Endothelial cell of hepatic sinusoid (primary cell): ENCODE data around the gene THAP3.

ENCODE experiments used
- in situ Hi-C: cut with HindIII; loops from 2 replicates; pipeline ENCODE4 v1.10.0; 2017; ENCODE audit warnings: low sequenced_read_pairs

The THAP3 gene, protein sequence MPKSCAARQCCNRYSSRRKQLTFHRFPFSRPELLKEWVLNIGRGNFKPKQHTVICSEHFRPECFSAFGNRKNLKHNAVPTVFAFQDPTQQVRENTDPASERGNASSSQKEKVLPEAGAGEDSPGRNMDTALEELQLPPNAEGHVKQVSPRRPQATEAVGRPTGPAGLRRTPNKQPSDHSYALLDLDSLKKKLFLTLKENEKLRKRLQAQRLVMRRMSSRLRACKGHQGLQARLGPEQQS

DNA sequence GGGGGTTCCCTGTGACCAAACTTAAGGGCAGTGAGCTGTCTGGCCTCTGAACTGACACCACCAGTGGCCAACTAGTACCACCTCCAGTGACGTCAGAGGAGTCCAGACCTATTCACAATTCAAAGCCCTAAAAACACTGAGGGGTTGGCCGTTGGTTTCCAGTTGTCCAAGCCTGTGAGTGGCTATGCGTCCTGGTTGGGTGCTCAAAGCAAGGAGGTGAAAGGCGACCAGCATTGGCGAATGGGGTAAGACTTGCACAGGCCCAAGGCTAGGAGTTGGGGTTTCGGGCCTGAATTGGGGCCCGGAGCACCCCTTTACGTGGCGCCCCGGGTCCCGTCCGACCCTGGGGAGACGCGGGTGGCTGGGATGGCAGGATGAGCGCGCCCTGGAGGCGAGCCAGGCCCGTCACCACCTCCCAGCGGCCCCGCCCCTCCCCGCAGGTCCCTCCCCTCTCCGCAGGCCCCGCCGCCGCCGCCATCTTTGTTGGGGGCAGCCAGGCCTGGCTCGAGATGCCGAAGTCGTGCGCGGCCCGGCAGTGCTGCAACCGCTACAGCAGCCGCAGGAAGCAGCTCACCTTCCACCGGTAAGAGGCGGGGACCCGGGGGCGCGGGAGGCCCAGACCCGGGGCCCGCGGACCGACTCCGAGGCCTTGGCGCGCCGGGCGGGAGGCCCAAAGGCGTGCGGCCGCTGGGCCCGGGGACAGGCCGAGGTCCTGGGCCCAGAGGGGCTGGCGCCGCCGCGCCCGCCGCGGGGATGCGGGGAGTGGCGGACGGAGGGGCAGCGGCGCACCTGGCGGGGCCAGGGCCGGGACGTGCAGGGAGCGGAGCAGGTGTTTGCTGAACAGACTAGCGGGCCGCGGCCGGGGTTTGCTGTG, at the start of gene THAP3:
TSS of gene THAP3 (plus strand) at position 159 of the 874 bp plus-strand sequence. CDS start at position 510, 351 bp downstream.
- in situ Hi-C loops: no loop called here

- in situ Hi-C loops: no loop called here
These were observed 46.7 kb upstream of the THAP3 start for GRCh38 chr1:6577831-6578525.

GRCh38 chr1:6578624-6579373, 45.9 kb upstream of the THAP3 start:
- in situ Hi-C loops: no loop called here

DNA sequence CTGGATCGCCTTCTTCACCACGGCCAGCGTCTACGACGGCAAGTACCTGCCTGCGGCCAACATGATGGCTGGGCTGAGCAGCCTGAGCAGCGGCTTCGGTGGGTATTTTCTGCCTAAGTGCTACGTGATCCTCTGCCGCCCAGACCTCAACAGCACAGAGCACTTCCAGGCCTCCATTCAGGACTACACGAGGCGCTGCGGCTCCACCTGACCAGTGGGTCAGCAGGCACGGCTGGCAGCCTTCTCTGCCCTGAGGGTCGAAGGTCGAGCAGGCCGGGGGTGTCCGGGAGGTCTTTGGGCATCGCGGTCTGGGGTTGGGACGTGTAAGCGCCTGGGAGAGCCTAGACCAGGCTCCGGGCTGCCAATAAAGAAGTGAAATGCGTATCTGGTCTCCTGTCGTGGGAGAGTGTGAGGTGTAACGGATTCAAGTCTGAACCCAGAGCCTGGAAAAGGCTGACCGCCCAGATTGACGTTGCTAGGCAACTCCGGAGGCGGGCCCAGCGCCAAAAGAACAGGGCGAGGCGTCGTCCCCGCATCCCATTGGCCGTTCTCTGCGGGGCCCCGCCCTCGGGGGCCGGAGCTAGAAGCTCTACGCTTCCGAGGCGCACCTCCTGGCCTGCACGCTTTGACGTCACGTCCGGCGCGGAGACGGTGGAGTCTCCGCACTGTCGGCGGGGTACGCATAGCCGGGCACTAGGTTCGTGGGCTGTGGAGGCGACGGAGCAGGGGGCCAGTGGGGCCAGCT, 45.1 kb upstream of the THAP3 start, which contains the start of gene ZBTB48:
TSS of gene ZBTB48 (plus strand) at position 621 of the 745 bp plus-strand sequence. CDS start 616 bp downstream, outside the sequence.
- in situ Hi-C loops: no loop called here

GRCh38 chr1:6580119-6580592, 44.5 kb upstream of the THAP3 start:
- in situ Hi-C loops: no loop called here

DNA sequence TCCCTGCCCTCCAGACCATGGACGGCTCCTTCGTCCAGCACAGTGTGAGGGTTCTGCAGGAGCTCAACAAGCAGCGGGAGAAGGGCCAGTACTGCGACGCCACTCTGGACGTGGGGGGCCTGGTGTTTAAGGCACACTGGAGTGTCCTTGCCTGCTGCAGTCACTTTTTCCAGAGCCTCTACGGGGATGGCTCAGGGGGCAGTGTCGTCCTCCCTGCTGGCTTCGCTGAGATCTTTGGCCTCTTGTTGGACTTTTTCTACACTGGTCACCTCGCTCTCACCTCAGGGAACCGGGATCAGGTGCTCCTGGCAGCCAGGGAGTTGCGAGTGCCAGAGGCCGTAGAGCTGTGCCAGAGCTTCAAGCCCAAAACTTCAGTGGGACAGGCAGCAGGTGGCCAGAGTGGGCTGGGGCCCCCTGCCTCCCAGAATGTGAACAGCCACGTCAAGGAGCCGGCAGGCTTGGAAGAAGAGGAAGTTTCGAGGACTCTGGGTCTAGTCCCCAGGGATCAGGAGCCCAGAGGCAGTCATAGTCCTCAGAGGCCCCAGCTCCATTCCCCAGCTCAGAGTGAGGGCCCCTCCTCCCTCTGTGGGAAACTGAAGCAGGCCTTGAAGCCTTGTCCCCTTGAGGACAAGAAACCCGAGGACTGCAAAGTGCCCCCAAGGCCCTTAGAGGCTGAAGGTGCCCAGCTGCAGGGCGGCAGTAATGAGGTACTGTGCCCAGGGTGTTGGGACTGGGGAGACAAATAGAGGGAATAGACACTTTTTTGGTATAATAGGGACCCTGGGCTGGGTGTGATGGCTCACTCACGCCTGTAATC, 43.9 kb upstream of the THAP3 start:
- in situ Hi-C loops: no loop called here

GRCh38 chr1:6581561-6582305, 42.9 kb upstream of the THAP3 start:
- in situ Hi-C loops: no loop called here

GRCh38 chr1:6582370-6582769, 42.3 kb upstream of the THAP3 start:
- in situ Hi-C loops: no loop called here

DNA sequence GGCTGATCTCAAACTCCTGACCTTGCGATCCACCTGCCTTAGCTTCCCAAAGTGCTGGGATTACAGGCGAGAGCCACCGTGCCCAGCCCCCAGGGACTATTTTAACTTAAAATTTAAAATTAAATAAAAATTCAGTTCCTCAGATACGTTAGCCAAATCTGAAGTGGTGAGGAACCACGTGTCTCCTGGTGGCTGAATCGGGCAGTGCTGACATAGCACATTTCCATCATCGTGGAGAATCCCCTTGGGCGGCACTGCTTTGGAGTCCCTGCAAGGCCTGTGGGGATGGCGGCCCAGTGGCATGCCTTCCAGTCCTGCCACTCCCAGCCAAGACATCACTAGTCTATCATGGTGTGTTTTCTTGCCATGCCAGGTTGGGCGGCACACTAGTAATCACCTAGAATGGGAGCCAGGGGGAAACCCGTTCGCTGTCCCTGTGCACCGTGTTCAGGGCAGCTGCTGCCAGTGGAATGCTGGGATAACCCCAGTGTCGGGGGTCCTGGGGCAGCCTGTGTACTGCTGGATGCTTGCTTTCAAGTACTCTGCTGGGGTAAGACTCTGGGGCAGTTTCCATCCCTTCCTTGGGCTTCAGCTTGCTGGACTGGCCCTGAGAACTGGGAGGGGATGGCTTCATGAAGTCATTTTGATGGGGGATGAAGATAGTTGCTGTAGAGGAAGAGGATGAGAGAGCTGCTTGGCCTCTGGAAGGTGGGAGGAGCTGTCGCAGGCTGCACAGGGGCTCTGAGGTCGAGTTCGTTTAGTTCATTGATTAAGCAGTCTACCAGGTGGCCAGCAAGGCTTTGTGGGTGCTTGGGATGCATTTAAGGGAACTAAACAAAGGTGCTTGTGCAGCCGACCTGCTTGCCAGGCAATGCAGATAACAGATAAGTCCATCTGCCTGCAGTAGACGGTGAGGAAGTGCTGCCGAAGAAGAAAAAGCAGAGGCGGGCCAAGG, 40.3 kb upstream of the THAP3 start:
- in situ Hi-C loops: no loop called here

- in situ Hi-C loops: no loop called here
These were observed 39.5 kb upstream of the THAP3 start for GRCh38 chr1:6585081-6585722.

DNA sequence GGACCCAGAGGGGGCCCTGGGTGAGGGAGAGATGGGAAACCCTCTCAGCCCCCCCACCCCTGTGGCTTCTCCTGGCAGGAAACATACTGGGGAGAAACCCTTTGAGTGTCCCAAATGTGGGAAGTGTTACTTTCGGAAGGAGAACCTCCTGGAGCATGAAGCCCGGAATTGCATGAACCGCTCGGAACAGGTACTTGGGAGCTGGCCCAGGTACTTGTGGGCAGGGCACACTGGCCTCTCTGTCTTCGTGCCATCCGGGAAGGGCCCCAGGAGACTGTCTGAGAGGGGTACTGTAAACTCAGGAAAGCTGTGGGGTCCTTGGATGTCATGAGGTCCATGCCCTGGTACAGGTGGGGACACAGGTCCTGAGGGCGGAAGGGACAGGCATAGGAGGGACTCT, 38.8 kb upstream of the THAP3 start:
- in situ Hi-C loops: no loop called here

DNA sequence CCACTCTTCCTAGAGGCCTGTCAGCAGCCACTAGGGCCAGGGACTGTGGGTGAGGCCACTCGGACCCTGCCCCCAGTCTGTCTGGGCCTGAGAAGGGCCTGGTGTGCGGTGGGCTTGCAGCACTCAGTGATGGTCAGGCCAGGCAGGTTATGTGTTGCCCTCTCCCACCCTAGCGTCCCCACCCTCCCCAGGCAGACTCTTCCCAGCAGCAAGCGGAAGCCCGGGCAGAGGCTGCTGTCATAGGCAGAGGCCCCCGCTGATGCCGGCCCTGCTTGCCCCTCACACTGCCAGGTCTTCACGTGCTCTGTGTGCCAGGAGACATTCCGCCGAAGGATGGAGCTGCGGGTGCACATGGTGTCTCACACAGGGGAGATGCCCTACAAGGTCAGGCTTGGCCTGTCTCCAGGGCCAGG, 38.3 kb upstream of the THAP3 start:
- in situ Hi-C loops: no loop called here

DNA sequence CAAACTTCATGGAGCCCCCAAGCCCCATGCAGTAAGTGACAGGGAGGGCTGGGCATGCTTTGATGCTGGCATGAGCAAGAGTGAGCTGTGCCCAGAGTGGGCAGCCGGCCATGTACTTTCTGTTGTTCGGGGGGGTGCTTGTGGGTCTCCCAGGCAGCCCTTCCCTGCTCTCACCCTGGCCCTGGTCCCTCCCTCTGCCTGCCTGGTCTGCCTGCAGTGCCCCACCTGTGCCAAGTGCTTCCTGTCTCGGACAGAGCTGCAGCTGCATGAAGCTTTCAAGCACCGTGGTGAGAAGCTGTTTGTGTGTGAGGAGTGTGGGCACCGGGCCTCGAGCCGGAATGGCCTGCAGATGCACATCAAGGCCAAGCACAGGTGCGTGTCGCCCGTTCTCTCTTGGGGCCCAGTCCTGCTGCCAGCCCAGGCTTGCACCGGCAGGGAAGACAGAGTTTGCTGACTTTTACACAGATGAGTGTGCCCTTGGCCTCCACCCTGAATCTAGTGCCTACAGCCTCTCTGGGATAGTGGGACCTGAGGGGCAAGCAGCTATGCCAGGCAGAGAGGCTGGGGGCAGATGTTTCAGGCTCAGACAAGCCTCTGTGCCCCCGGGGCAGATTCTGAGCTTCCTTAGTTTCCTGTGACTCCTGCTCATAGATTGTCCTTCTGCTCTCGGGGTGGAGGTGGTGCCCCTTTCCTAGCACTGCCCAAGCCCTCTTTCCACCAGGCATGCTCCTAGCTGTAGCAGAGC, 37.2 kb upstream of the THAP3 start:
- in situ Hi-C loops: no loop called here

DNA sequence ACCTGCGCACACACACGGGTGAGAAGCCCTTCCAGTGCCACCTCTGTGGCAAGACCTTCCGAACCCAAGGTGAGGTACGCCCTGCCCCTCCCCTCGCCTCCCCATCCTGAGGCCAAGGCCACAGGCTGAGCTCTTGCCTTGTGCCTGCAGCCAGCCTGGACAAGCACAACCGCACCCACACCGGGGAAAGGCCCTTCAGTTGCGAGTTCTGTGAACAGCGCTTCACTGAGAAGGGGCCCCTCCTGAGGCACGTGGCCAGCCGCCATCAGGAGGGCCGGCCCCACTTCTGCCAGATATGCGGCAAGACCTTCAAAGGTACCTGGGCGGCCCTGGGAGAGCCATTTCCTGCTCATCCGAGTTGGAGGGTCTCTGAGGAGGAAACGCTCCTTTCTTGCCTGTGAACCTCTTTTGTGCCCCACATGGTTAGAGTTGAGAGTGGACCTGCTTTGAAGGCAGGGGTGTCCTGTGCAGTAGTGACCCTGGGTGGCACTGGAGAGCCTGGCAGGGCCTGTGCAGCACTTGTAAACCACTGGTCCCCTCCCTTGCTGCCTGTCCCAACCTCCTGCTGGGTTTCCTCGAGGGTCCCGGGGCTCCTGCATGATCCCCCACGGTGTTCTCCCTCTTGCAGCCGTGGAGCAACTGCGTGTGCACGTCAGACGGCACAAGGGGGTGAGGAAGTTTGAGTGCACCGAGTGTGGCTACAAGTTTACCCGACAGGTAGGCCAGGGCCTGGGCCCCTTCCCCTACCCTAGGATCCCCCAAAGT, 36.4 kb upstream of the THAP3 start:
- in situ Hi-C loops: no loop called here

- in situ Hi-C loops: no loop called here
These were observed 35.7 kb upstream of the THAP3 start for GRCh38 chr1:6588893-6589520.
